ENCODE data around the gene TP53I11.

The TP53I11 gene

GRCh38 chr11:44955015-44955738, 4.5 kb upstream of the TP53I11 start:
- no peak for DNase-seq

- no peak for DNase-seq
Observed at GRCh38 chr11:44954051-44954906, 3.6 kb upstream of the TP53I11 start.

- no peak for DNase-seq
Observed at GRCh38 chr11:44952500-44953260, 2.0 kb upstream of the TP53I11 start.

- DNase-seq = no peak
Observed at GRCh38 chr11:44952082-44952481, 1.4 kb upstream of the TP53I11 start.

- DNase-seq = no peak
Observed at GRCh38 chr11:44950031-44950624, 555 bp downstream of the TP53I11 start.

GRCh38 chr11:44949160-44950030, 1.3 kb downstream of the TP53I11 start:
- DNase-seq = no peak

- DNase-seq = no peak
Observed at GRCh38 chr11:44948155-44948554, 2.5 kb downstream of the TP53I11 start.

- no peak for DNase-seq
Observed at GRCh38 chr11:44947114-44947513, 3.6 kb downstream of the TP53I11 start.

- no peak for DNase-seq
Observed at GRCh38 chr11:44946263-44946662, 4.4 kb downstream of the TP53I11 start.

GRCh38 chr11:44945666-44946065, 5.0 kb downstream of the TP53I11 start:
- DNase-seq = no peak

- DNase-seq = no peak
Observed at GRCh38 chr11:44944853-44945235, 5.8 kb downstream of the TP53I11 start.

GRCh38 chr11:44944181-44944852, 6.4 kb downstream of the TP53I11 start:
- DNase-seq = no peak

- DNase-seq = peak; percentile 67
Observed at GRCh38 chr11:44943696-44944095, 7.0 kb downstream of the TP53I11 start.

GRCh38 chr11:44943118-44943517, 7.6 kb downstream of the TP53I11 start:
- DNase-seq = peak; percentile 61

- no peak for DNase-seq
Observed at GRCh38 chr11:44942029-44942955, 8.4 kb downstream of the TP53I11 start.

- DNase-seq = peak; percentile 52
Observed at GRCh38 chr11:44941259-44942021, 9.2 kb downstream of the TP53I11 start.

- DNase-seq = no peak
Observed at GRCh38 chr11:44940835-44941234, 9.8 kb downstream of the TP53I11 start.

- no peak for DNase-seq
Observed at GRCh38 chr11:44940404-44940803, 10.3 kb downstream of the TP53I11 start.

GRCh38 chr11:44939673-44940395, 10.8 kb downstream of the TP53I11 start:
- no peak for DNase-seq

Data from NCI-H1092 (cell line).